ENCODE data around the gene MRPL21. TPM values are rescaled to one million over a fixed set of nuclear protein-coding genes. Genes with fewer than 3 reads are reported as not detected.

Gene MRPL21
- total RNA-seq, 4 donors from 2014 or later = 40.4 to 70.0 (median 52.8) TPM

- 38 to 41% methylated on average over 4 to 8 of the region's 82 CpGs for WGBS, 2 donors (ENCODE audit: low coverage in 1 of 2)
- peaks cover 14 to 83% (median 30%) of the 10 kb centered on the region in 3 donors for H3K4me1 ChIP-seq
These were observed 61.8 kb downstream of the MRPL21 start, which contains the start of gene CPT1A for GRCh38 chr11:68841718-68842426. CPT1A (minus strand) TSS chr11:68841916; CDS start chr11:68815474, 26,442 bp downstream.

More at GRCh38 chr11:68841718-68842426, 61.8 kb downstream of the MRPL21 start, which contains the start of gene CPT1A:
- Histone ChIP-seq H3K9me3 (no peaks in the 10 kb centered on the region), H3K4me3 (peak within 1 kb of the TSS; percentile 59 to 96), H3K36me3 (no peaks in the 10 kb centered on the region), H3K27me3 (no peaks in the 10 kb centered on the region), H3K27ac (peak within 1 kb of the TSS; percentile 79 to 99 (median 96))
- TF ChIP-seq POLR2AphosphoS5 (IDR thresholded peaks at IDR 0.05) (peak; percentile 49), POLR2A (IDR thresholded peaks at IDR 0.05) (peak; percentile 23 to 78), EP300 (IDR thresholded peaks at IDR 0.05) (no peak), CTCF (IDR thresholded peaks at IDR 0.05) (peak in 2 of 4 experiments; percentile 9 to 14)
- ATAC-seq = peak; percentile 70

Other genes with a start within 250 kb of the MRPL21 start
- 10 to 100 TPM in 1 of 4 donors, 1 to 10 TPM in 2, not detected in 1; 2.9 to 10.6 (median 4.7) TPM for gene GAL, start 219.3 kb downstream of the MRPL21 start, total RNA-seq
- gene TESMIN, start 152.3 kb downstream of the MRPL21 start, total RNA-seq = under 1 TPM in 3 of 4 donors, not detected in 1; 0.12 to 0.54 (median 0.27) TPM
- gene CPT1A, start 61.9 kb downstream of the MRPL21 start, total RNA-seq = 100 to 1,000 TPM in 1 of 4 donors, 10 to 100 TPM in 3; 33.4 to 103 (median 74.7) TPM
- 10 to 100 TPM; 20.9 to 31.8 (median 24.9) TPM for gene IGHMBP2, start 59 bp upstream of the MRPL21 start, total RNA-seq
- gene MRGPRD, start 77.2 kb upstream of the MRPL21 start, total RNA-seq = 1 to 10 TPM in 2 of 4 donors, not detected in 2; 2.9 to 5.4 TPM
- gene MRGPRF, start 109.4 kb upstream of the MRPL21 start, total RNA-seq = 100 to 1,000 TPM in 3 of 4 donors, 10 to 100 TPM in 1; 88.9 to 213 (median 165) TPM
- gene TPCN2, start 145.1 kb upstream of the MRPL21 start, total RNA-seq = 10 to 100 TPM; 16.8 to 33.8 (median 28.3) TPM

Measured in gastroesophageal sphincter (tissue), 4 donors.